Measurements from ENCODE around the gene LMAN2L.
"Not testable (repeated sequence)": the region's sequence is repeated elsewhere in the genome, so short reads cannot be mapped to it uniquely, and the experiment has no call there.

LMAN2L gene

DNA sequence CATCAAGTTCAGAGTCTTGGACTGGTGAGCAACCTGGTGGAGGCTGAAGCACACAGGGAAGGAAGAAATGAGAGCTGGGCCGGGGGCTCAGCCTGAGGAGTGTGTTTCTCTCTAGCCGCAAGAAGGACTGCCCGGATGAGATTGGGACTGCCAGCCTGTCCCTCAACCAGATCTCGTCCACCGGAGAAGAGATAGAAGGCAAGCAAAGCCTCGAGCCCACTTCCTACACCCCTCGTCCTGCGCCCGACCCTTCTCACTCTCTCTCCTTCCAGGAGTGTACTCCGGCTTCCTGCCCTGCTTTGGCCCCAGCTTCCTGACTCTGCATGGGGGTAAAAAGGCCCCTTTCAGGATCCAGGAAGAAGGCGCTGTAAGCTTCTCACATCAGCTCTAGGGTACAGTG is 71.1 kb downstream of the LMAN2L start:
- DNase-seq (no peak), ATAC-seq (ENCODE audit: insufficient read depth, low read depth) (no peak)
- no peak overlapping the region for H3K4me2 ChIP-seq (ENCODE audit: insufficient read depth, low read length)
- H4K20me1 ChIP-seq (ENCODE audit: insufficient read depth, low read length), result no peaks in the 10 kb centered on the region; the same call in 1 of the 2 replicates
- no peak overlapping the region for H3K9ac ChIP-seq (ENCODE audit: low read depth, low read length)
- H3K36me3 ChIP-seq (ENCODE audit: insufficient read depth, low read length), result no peaks in the 10 kb centered on the region
- H3K4me1 ChIP-seq (ENCODE audit: insufficient read depth, low read length), result no peaks in the 10 kb centered on the region
- no peaks in the 10 kb centered on the region for H3K79me2 ChIP-seq (ENCODE audit: insufficient read depth, low read length)
- TF ChIP-seq CTCF (IDR thresholded peaks at IDR 0.05; ENCODE audit: borderline replicate concordance, extremely low read depth, low read length, poor library complexity, severe bottlenecking) (no peak), EZH2 (IDR thresholded peaks at IDR 0.05; ENCODE audit: borderline replicate concordance, low read depth, low read length, severe bottlenecking) (no peak)
- no peak overlapping the region for H3K27ac ChIP-seq (ENCODE audit: low read length)
- H3K27me3 ChIP-seq (ENCODE audit: insufficient read depth, low read length, poor library complexity), result peaks cover 4% of the 10 kb centered on the region
- H3K9me3 ChIP-seq (ENCODE audit: insufficient read depth, low read length, severe bottlenecking), result no peaks in the 10 kb centered on the region
- H2AFZ ChIP-seq (ENCODE audit: low read depth, low read length), result no peak overlapping the region
- no peak overlapping the region for H3K4me3 ChIP-seq (ENCODE audit: low read depth in 1 of 2, low read length in 2 of 2)

DNA sequence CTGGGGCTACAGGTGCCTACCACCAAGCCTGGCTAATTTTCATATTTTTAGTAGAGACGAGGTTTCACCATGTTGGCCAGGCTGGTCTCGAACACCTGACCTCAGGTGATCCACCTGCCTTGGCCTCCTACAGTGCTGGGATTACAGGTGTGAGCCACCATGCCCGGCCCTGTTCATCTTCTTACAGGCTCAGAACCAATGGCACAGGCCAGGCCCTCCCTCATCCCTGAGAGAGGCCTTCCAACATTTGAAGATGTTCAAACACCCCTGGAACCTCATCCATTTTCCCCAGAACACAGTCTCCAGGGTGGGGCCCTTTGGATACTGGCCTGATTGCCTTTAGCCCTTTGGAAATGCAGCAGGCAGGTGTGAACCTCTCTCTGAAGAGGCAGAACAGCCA is 74.1 kb downstream of the LMAN2L start:
- not testable (repeated sequence) for ATAC-seq (ENCODE audit: insufficient read depth, low read depth); H2AFZ ChIP-seq (ENCODE audit: low read depth, low read length); H3K9ac ChIP-seq (ENCODE audit: low read depth, low read length)

DNA sequence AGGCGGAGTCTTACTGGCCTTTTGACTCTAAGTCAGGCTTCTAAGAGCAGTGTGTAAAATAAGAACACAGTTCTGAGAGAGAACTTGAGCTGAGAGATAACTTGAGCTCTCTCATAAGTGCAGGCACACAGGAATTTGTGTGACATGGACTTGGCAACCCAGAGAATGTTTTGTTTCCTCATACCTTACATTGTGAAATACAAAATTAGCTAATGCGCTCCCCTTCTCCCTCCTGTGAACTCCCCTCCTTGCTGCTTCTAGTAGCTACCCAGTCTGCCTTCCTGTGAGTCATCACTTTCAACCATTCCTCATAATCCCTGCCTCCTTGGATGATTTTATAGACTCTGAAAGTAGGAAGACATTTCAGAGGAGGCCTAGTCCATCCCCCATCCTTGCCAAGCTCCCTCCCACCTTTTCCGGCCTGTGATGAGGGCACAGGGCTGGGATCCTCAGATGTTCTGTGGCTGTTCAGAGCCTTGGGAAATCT is 74.7 kb downstream of the LMAN2L start:
- no peak for TF ChIP-seq EZH2 (IDR thresholded peaks at IDR 0.05; ENCODE audit: borderline replicate concordance, low read depth, low read length, severe bottlenecking)
- TF ChIP-seq CTCF (IDR thresholded peaks at IDR 0.05; ENCODE audit: borderline replicate concordance, extremely low read depth, low read length, poor library complexity, severe bottlenecking), result no peak
- Histone ChIP-seq H3K27ac (ENCODE audit: low read length) (no peak overlapping the region), H2AFZ (ENCODE audit: low read depth, low read length) (no peak overlapping the region), H3K36me3 (ENCODE audit: insufficient read depth, low read length) (no peaks in the 10 kb centered on the region), H3K79me2 (ENCODE audit: insufficient read depth, low read length) (no peaks in the 10 kb centered on the region), H4K20me1 (ENCODE audit: insufficient read depth, low read length) (no peaks in the 10 kb centered on the region), H3K9ac (ENCODE audit: low read depth, low read length) (no peak overlapping the region), H3K4me3 (ENCODE audit: low read depth in 1 of 2, low read length in 2 of 2) (no peak overlapping the region), H3K9me3 (ENCODE audit: insufficient read depth, low read length, severe bottlenecking) (no peaks in the 10 kb centered on the region), H3K4me1 (ENCODE audit: insufficient read depth, low read length) (no peaks in the 10 kb centered on the region), H3K4me2 (ENCODE audit: insufficient read depth, low read length) (no peak overlapping the region), H3K27me3 (ENCODE audit: insufficient read depth, low read length, poor library complexity) (no peaks in the 10 kb centered on the region)
- no peak for DNase-seq
- ATAC-seq (ENCODE audit: insufficient read depth, low read depth), result no peak

More for the DNA sequence above, 74.1 kb downstream of the LMAN2L start:
- H3K4me3 ChIP-seq (ENCODE audit: low read depth in 1 of 2, low read length in 2 of 2); H3K9me3 ChIP-seq (ENCODE audit: insufficient read depth, low read length, severe bottlenecking); H4K20me1 ChIP-seq (ENCODE audit: insufficient read depth, low read length); DNase-seq; H3K4me1 ChIP-seq (ENCODE audit: insufficient read depth, low read length); H3K27me3 ChIP-seq (ENCODE audit: insufficient read depth, low read length, poor library complexity); H3K4me2 ChIP-seq (ENCODE audit: insufficient read depth, low read length); H3K79me2 ChIP-seq (ENCODE audit: insufficient read depth, low read length); H3K27ac ChIP-seq (ENCODE audit: low read length); H3K36me3 ChIP-seq (ENCODE audit: insufficient read depth, low read length): not testable (repeated sequence)

GRCh38 chr2:96664366-96664925 is 75.4 kb downstream of the LMAN2L start:
- H3K36me3 ChIP-seq (ENCODE audit: insufficient read depth, low read length), result no peaks in the 10 kb centered on the region
- H3K27me3 ChIP-seq (ENCODE audit: insufficient read depth, low read length, poor library complexity), result no peaks in the 10 kb centered on the region
- H3K9ac ChIP-seq (ENCODE audit: low read depth, low read length), result no peak overlapping the region
- no peaks in the 10 kb centered on the region for H3K79me2 ChIP-seq (ENCODE audit: insufficient read depth, low read length)
- no peak for ATAC-seq (ENCODE audit: insufficient read depth, low read depth)
- no peak overlapping the region for H3K4me3 ChIP-seq (ENCODE audit: low read depth in 1 of 2, low read length in 2 of 2)
- no peak overlapping the region for H3K4me2 ChIP-seq (ENCODE audit: insufficient read depth, low read length)
- no peak overlapping the region for H3K27ac ChIP-seq (ENCODE audit: low read length)
- no peak for TF ChIP-seq EZH2 (IDR thresholded peaks at IDR 0.05; ENCODE audit: borderline replicate concordance, low read depth, low read length, severe bottlenecking)
- TF ChIP-seq CTCF (IDR thresholded peaks at IDR 0.05; ENCODE audit: borderline replicate concordance, extremely low read depth, low read length, poor library complexity, severe bottlenecking), result no peak
- no peak overlapping the region for H2AFZ ChIP-seq (ENCODE audit: low read depth, low read length)
- DNase-seq, result no peak
- no peaks in the 10 kb centered on the region for H4K20me1 ChIP-seq (ENCODE audit: insufficient read depth, low read length)
- H3K4me1 ChIP-seq (ENCODE audit: insufficient read depth, low read length), result no peaks in the 10 kb centered on the region
- no peaks in the 10 kb centered on the region for H3K9me3 ChIP-seq (ENCODE audit: insufficient read depth, low read length, severe bottlenecking)
